DND-41 (cell line): Measurements from ENCODE around the gene GTF2IRD1.

Source experiments
- ATAC-seq: fragments of 200-7000 bp; cut with Tn5 transposase; 3 replicates; pipeline ENCODE4 v1.9.1; 2021; ENCODE audit warnings: low read depth; ENCODE audit not compliant: insufficient read depth
- DNase-seq: peaks from one replicate; pipeline ENCODE4 v3.0.0-alpha.2; 2020
- H2AFZ ChIP-seq: 2 replicates; pipeline ENCODE4 v1.6.0; 2012; ENCODE audit warnings: low read depth, low read length
- H3K27ac ChIP-seq: 2 replicates; pipeline ENCODE4 v1.5.1; 2012; ENCODE audit warnings: low read length, inconsistent platforms
- H3K27me3 ChIP-seq: fragments of 200-600 bp; sonication (generic); 2 replicates; pipeline ENCODE4 v1.6.0; 2012; ENCODE audit warnings: low read length, mild to moderate bottlenecking, inconsistent platforms; ENCODE audit not compliant: insufficient read depth, poor library complexity
- H3K36me3 ChIP-seq: 2 replicates; pipeline ENCODE4 v1.5.1; 2012; ENCODE audit warnings: low read length, inconsistent platforms; ENCODE audit not compliant: insufficient read depth
- H3K4me1 ChIP-seq: 2 replicates; pipeline ENCODE4 v1.5.1; 2012; ENCODE audit warnings: mild to moderate bottlenecking, low read length; ENCODE audit not compliant: insufficient read depth
- H3K4me2 ChIP-seq: 2 replicates; pipeline ENCODE4 v1.6.0; 2012; ENCODE audit warnings: mild to moderate bottlenecking, moderate library complexity, low read length, inconsistent platforms; ENCODE audit not compliant: insufficient read depth
- H3K4me3 ChIP-seq, 2 experiments: fragments of 200-600 bp in 1 of 2; shearing (Covaris generic) in 1 of 2; 2 replicates each; pipeline ENCODE4 v1.5.1; 2012 to 2016; ENCODE audit warnings: inconsistent platforms in 2 of 2, low read length in 2 of 2, mild to moderate bottlenecking in 2 of 2, low read depth in 1 of 2, moderate library complexity in 1 of 2
- H3K79me2 ChIP-seq: 2 replicates; pipeline ENCODE4 v1.6.0; 2012; ENCODE audit warnings: low read length, inconsistent platforms; ENCODE audit not compliant: insufficient read depth
- H3K9ac ChIP-seq: 2 replicates; pipeline ENCODE4 v1.6.0; 2012; ENCODE audit warnings: low read depth, mild to moderate bottlenecking, inconsistent platforms, low read length, moderate library complexity
- H3K9me3 ChIP-seq: 2 replicates; pipeline ENCODE4 v1.5.1; 2012; ENCODE audit warnings: low read length, moderate library complexity, mild to moderate bottlenecking, inconsistent platforms; ENCODE audit not compliant: insufficient read depth, severe bottlenecking
- H4K20me1 ChIP-seq: 2 replicates; pipeline ENCODE4 v1.6.0; 2012; ENCODE audit warnings: low read length; ENCODE audit not compliant: insufficient read depth
- CTCF ChIP-seq: IDR thresholded peaks from 2 replicates; pipeline ENCODE4 v1.5.1; 2012; ENCODE audit warnings: borderline replicate concordance, low read length, moderate library complexity, mild to moderate bottlenecking; ENCODE audit not compliant: poor library complexity, severe bottlenecking; ENCODE audit errors: extremely low read depth
- EZH2 ChIP-seq: IDR thresholded peaks from 3 replicates; pipeline ENCODE4 v1.6.1; 2012; ENCODE audit warnings: borderline replicate concordance, low read depth, mild to moderate bottlenecking, moderate library complexity, low read length, inconsistent platforms; ENCODE audit not compliant: severe bottlenecking

Gene GTF2IRD1

GRCh38 chr7:74567318-74567668 is 113.6 kb downstream of the GTF2IRD1 start:
- H3K9ac ChIP-seq = no peak overlapping the region
- no peak overlapping the region for H3K27ac ChIP-seq
- H3K27me3 ChIP-seq = no peaks in the 10 kb centered on the region
- no peaks in the 10 kb centered on the region for H4K20me1 ChIP-seq
- H3K4me2 ChIP-seq = no peak overlapping the region
- TF ChIP-seq EZH2 = no peak
- DNase-seq (no peak), ATAC-seq (no peak)
- no peak overlapping the region for H2AFZ ChIP-seq
- H3K4me1 ChIP-seq = no peaks in the 10 kb centered on the region
- H3K36me3 ChIP-seq = no peaks in the 10 kb centered on the region
- H3K79me2 ChIP-seq = no peaks in the 10 kb centered on the region
- H3K4me3 ChIP-seq = no peak overlapping the region
- H3K9me3 ChIP-seq = no peaks in the 10 kb centered on the region

- DNase-seq (no peak), ATAC-seq (no peak)
- no peaks in the 10 kb centered on the region for H4K20me1 ChIP-seq
- no peak overlapping the region for H3K9ac ChIP-seq
- TF ChIP-seq EZH2 (no peak), CTCF (no peak)
- no peaks in the 10 kb centered on the region for H3K36me3 ChIP-seq
- H3K4me3 ChIP-seq = no peak overlapping the region
- no peak overlapping the region for H2AFZ ChIP-seq
- H3K79me2 ChIP-seq = no peaks in the 10 kb centered on the region
- no peak overlapping the region for H3K27ac ChIP-seq
- no peaks in the 10 kb centered on the region for H3K9me3 ChIP-seq
- H3K4me2 ChIP-seq = no peak overlapping the region
- no peaks in the 10 kb centered on the region for H3K4me1 ChIP-seq
- no peaks in the 10 kb centered on the region for H3K27me3 ChIP-seq
Measured at GRCh38 chr7:74568658-74569057, 115.0 kb downstream of the GTF2IRD1 start.

GRCh38 chr7:74569501-74570075 is 115.9 kb downstream of the GTF2IRD1 start:
- ATAC-seq (no peak), DNase-seq (no peak)
- TF ChIP-seq EZH2 (no peak), CTCF (no peak)
- Histone ChIP-seq H3K4me2 (no peak overlapping the region), H3K9me3 (no peaks in the 10 kb centered on the region), H3K4me1 (no peaks in the 10 kb centered on the region), H3K27me3 (no peaks in the 10 kb centered on the region), H3K79me2 (no peaks in the 10 kb centered on the region), H2AFZ (no peak overlapping the region), H3K9ac (no peak overlapping the region), H3K4me3 (no peak overlapping the region), H4K20me1 (no peaks in the 10 kb centered on the region), H3K36me3 (no peaks in the 10 kb centered on the region), H3K27ac (no peak overlapping the region)

GRCh38 chr7:74570533-74571156 is 116.9 kb downstream of the GTF2IRD1 start:
- no peak overlapping the region for H3K9ac ChIP-seq
- TF ChIP-seq EZH2 (no peak), CTCF (no peak)
- H3K4me2 ChIP-seq = no peak overlapping the region
- H3K27me3 ChIP-seq = no peaks in the 10 kb centered on the region
- H3K79me2 ChIP-seq = no peaks in the 10 kb centered on the region
- H3K4me1 ChIP-seq = no peaks in the 10 kb centered on the region
- H3K36me3 ChIP-seq = no peaks in the 10 kb centered on the region
- H2AFZ ChIP-seq = no peak overlapping the region
- no peaks in the 10 kb centered on the region for H4K20me1 ChIP-seq
- ATAC-seq = no peak
- H3K27ac ChIP-seq = no peak overlapping the region
- H3K9me3 ChIP-seq = no peaks in the 10 kb centered on the region
- no peak overlapping the region for H3K4me3 ChIP-seq
- DNase-seq = no peak
